GM12872 (cell line): ENCODE data around the gene PIK3CA.

Experiments used
- CTCF ChIP-seq: IDR thresholded peaks from 3 replicates; pipeline ENCODE4 v1.5.1; 2011; ENCODE audit warnings: low read depth, mild to moderate bottlenecking, low read length, moderate library complexity; ENCODE audit not compliant: insufficient read depth

The PIK3CA gene

GRCh38 chr3:179163503-179163902, 15.3 kb downstream of the PIK3CA start:
- no peak for TF ChIP-seq CTCF

- no peak for TF ChIP-seq CTCF
Observed at GRCh38 chr3:179164857-179165256, 16.7 kb downstream of the PIK3CA start.

- no peak for TF ChIP-seq CTCF
Observed at GRCh38 chr3:179166561-179167201, 18.5 kb downstream of the PIK3CA start.

- TF ChIP-seq CTCF: no peak
Observed at GRCh38 chr3:179168918-179169317, 20.8 kb downstream of the PIK3CA start.

GRCh38 chr3:179172546-179172945, 24.4 kb downstream of the PIK3CA start:
- no peak for TF ChIP-seq CTCF

GRCh38 chr3:179174316-179174715, 26.2 kb downstream of the PIK3CA start:
- no peak for TF ChIP-seq CTCF

GRCh38 chr3:179174898-179175297, 26.7 kb downstream of the PIK3CA start:
- no peak for TF ChIP-seq CTCF
